Uterus (tissue), 2 donors: ENCODE data around the gene LASP1.

ENCODE experiments used
- CTCF ChIP-seq, 4 experiments: fragments of 200-600 bp in 2 of 4; fragments of 450-650 bp in 2 of 4; sonication (generic) in 2 of 4; IDR thresholded peaks; one replicate each; pipeline ENCODE4 v1.5.1; 2016 to 2019; ENCODE audit warnings: antibody characterized with exemption in 4 of 4, mild to moderate bottlenecking in 2 of 4, moderate library complexity in 1 of 4
- POLR2A ChIP-seq, 2 donors: fragments of 450-650 bp; IDR thresholded peaks; one replicate each; pipeline ENCODE4 v1.6.1; 2016; ENCODE audit warnings: antibody characterized with exemption in 2 of 2, mild to moderate bottlenecking in 1 of 2, moderate library complexity in 1 of 2

DNA sequence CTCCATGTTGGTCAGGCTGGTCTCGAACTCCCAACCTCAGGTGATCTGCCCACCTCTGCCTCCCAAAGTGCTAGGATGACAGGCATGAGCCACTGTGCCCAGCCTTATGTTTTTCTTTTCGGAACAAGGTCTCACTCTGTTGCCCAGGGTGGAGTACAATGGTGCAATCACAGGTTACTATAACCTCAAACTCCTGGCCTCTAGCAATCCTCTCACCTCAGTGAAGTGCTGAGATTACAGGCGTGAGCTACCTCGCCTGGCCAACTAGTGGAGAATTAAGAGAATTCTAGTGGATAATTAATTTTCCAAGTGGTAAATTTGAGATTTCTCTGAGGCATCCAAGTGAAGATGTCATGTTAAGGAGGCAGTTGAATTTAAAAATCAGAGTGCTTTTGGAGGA is 100.3 kb downstream of the LASP1 start:
- TF ChIP-seq CTCF (IDR thresholded peaks at IDR 0.05) (no peak), POLR2A (IDR thresholded peaks at IDR 0.05) (no peak)
